ENCODE measurements around the gene SNX10. TPM values are rescaled to one million over a fixed set of nuclear protein-coding genes. Genes with fewer than 3 reads are reported as not detected.

Gene SNX10
- total and polyA plus RNA-seq, 11 donors = 0.36 to 22.1 (median 1.1) TPM

GRCh38 chr7:26367219-26367711, 75.6 kb downstream of the SNX10 start:
- no peak overlapping the region for H3K4me3 ChIP-seq
- no peak overlapping the region for H3K27ac ChIP-seq
- H3K36me3 ChIP-seq = peaks cover 0 to 24% (median 0%) of the 10 kb centered on the region in 9 donors
- 83 to 91% (median 89%) methylated on average over 6 of the region's 6 CpGs for WGBS, 4 donors
- DNase-seq = no peak
- intact Hi-C loops (cut with DNase I) = loop anchor here in 8 of 10 donors (5.0 to 10.0 kb wide), 8 partner anchors 162 to 1112 kb away; partner anchors contain the start of genes CBX3 (in 3 of the 8), HNRNPA2B1 (in 3 of the 8) and HOXA9 (in 1 of the 8)
- ATAC-seq = no peak
- TF ChIP-seq CTCF (IDR thresholded peaks at IDR 0.05) (no peak), POLR2A (IDR thresholded peaks at IDR 0.05) (no peak)
- no peaks in the 10 kb centered on the region for H3K9me3 ChIP-seq
- peaks cover 5 to 64% (median 27%) of the 10 kb centered on the region in 9 donors for H3K27me3 ChIP-seq
- H3K4me1 ChIP-seq = peaks cover 0 to 17% (median 0%) of the 10 kb centered on the region in 12 donors

- DNase-seq = no peak
- Histone ChIP-seq H3K4me1 (peaks cover 0 to 17% (median 0%) of the 10 kb centered on the region in 12 donors), H3K36me3 (peaks cover 0 to 31% (median 0%) of the 10 kb centered on the region in 9 donors), H3K27me3 (peaks cover 6 to 77% (median 37%) of the 10 kb centered on the region in 9 donors), H3K9me3 (no peaks in the 10 kb centered on the region), H3K27ac (no peak overlapping the region), H3K4me3 (no peak overlapping the region)
- TF ChIP-seq POLR2A (IDR thresholded peaks at IDR 0.05) = no peak
- no peak for TF ChIP-seq CTCF (IDR thresholded peaks at IDR 0.05)
- WGBS, 4 donors = 68 to 73% (median 71%) methylated on average over 2 of the region's 2 CpGs
- intact Hi-C loops (cut with DNase I) = loop anchor here in 9 of 10 donors (1.0 to 10.0 kb wide), 12 partner anchors 164 to 1114 kb away; partner anchors contain the start of genes CBX3 (in 3 of the 9), HNRNPA2B1 (in 3 of the 9) and HOXA9 (in 1 of the 9)
- ATAC-seq = no peak
Measured at GRCh38 chr7:26368542-26368941, 76.9 kb downstream of the SNX10 start.

- WGBS, 4 donors = 3 to 8% (median 6%) methylated on average over 4 of the region's 4 CpGs
- no peak overlapping the region for H3K27ac ChIP-seq
- peaks cover 0 to 16% (median 0%) of the 10 kb centered on the region in 12 donors for H3K4me1 ChIP-seq
- intact Hi-C loops (cut with DNase I) = loop anchor here (1.0 to 10.0 kb wide), 12 partner anchors 165 to 1115 kb away; partner anchors contain the start of genes CBX3 (in 3 of the 10), HNRNPA2B1 (in 3 of the 10) and HOXA9 (in 1 of the 10)
- DNase-seq (peak in 1 of 5 donors; percentile 21), ATAC-seq (peak; percentile 45 to 75 (median 68))
- H3K36me3 ChIP-seq = peaks cover 0 to 35% (median 0%) of the 10 kb centered on the region in 9 donors
- H3K4me3 ChIP-seq = peak overlapping the region in 1 of 12 donors; percentile 13
- TF ChIP-seq POLR2A (IDR thresholded peaks at IDR 0.05) = no peak
- TF ChIP-seq CTCF (IDR thresholded peaks at IDR 0.05) = peak; percentile 70 to 86 (median 80)
- no peaks in the 10 kb centered on the region for H3K9me3 ChIP-seq
- H3K27me3 ChIP-seq = peaks cover 6 to 82% (median 47%) of the 10 kb centered on the region in 9 donors
Measured at GRCh38 chr7:26369593-26369992, 77.9 kb downstream of the SNX10 start.

GRCh38 chr7:26370011-26370410, 78.3 kb downstream of the SNX10 start:
- DNase-seq = no peak

More at GRCh38 chr7:26370011-26370410, 78.3 kb downstream of the SNX10 start:
- peak in 1 of 4 donors; percentile 54 for ATAC-seq
- intact Hi-C loops (cut with DNase I) = loop anchor here in 5 of 10 donors (1.0 to 10.0 kb wide), 4 partner anchors 125 to 792 kb away; no protein-coding TSS in a partner anchor
- H3K4me1 ChIP-seq = peaks cover 0 to 12% (median 0%) of the 10 kb centered on the region in 12 donors
- H3K4me3 ChIP-seq = peak overlapping the region in 1 of 12 donors; percentile 13
- no peaks in the 10 kb centered on the region for H3K9me3 ChIP-seq
- peaks cover 0 to 35% (median 0%) of the 10 kb centered on the region in 9 donors for H3K36me3 ChIP-seq
- 45 to 59% (median 50%) methylated on average over 5 of the region's 5 CpGs for WGBS, 4 donors
- TF ChIP-seq CTCF (IDR thresholded peaks at IDR 0.05) (no peak), POLR2A (IDR thresholded peaks at IDR 0.05) (no peak)
- no peak overlapping the region for H3K27ac ChIP-seq
- H3K27me3 ChIP-seq = peaks cover 6 to 86% (median 51%) of the 10 kb centered on the region in 9 donors
